ENCODE results near the gene PPP4R4.

- TF ChIP-seq CTCF (IDR thresholded peaks at IDR 0.05) (no peak), POLR2A (IDR thresholded peaks at IDR 0.05) (no peak), POLR2AphosphoS5 (IDR thresholded peaks at IDR 0.05) (no peak), EP300 (IDR thresholded peaks at IDR 0.05) (no peak)
These were observed 2.9 kb upstream of the PPP4R4 start for GRCh38 chr14:94171208-94171607.

Data from upper lobe of left lung (tissue), 4 donors.